Measurements from ENCODE around the gene TMEM171.

TMEM171 gene

GRCh38 chr5:73152411-73153388 is 32.3 kb downstream of the TMEM171 start:
- no peak for DNase-seq (ENCODE audit: low spot score)

DNA sequence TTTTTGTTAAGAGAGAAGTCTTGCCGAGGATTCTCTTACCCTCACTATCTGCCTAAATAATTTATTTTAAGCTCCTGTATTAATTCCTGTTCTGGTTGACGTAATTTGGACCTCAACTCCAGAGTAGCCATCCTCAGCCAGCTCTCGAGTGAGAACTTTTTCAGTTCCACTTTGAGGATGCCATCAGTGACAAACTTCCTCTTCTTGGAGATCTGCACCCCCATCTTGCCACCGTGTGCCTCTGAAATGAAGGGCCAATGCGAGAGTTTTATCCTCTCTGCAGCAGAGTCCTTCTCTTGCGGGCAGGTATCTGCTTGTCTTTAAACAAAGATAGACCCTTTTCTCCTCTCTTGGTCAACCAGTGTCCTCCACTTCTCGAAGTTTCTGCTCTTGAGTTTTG is 33.1 kb downstream of the TMEM171 start:
- no peak for DNase-seq (ENCODE audit: low spot score)

- DNase-seq (ENCODE audit: low spot score) = no peak
These were observed 34.0 kb downstream of the TMEM171 start for GRCh38 chr5:73154208-73155006.

DNA sequence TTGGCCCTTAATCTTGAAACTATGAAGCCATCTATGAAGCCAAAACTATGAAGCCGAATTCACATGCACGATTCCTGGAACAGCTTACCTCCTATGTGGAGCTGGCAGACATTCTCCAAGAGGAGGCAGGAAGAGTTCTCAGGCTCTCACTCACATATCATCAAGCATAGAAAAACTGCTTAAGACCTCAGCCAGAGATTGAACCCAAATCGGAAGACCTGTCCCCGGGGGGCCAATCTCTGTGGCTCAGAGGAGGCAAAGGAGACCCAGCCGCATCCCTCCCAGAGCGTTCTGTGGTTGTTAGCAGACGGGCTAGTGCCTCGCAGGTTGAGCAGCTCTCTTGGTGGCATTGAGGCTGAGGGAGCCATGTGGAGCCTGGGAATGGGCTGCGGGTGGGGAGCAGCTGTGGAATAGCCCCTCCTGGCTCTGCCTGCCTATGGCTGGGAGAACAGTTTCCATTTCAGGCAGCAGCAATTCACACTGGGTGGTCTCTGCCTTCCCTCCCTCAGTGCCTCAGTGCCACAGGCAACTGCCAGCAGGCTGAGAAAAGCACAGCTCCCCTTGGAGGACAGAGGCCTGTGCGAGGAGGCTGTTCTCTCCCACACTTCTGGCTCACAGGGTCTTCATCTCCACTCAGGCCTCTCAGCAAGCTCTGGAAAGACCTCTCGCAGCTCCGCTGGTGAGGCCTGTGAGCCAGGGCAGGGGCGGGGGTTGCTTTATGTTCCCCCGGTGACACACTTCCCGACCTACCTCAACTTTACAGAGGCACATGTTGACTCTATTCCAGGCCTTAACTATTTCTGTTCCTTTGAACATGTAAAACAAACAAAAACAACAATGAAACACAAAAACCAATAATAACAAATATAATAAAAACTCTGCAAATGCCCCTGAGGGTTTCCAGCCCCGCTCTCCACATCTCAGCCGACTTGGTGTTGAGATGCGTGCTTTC is 35.2 kb downstream of the TMEM171 start:
- no peak for DNase-seq (ENCODE audit: low spot score)

DNA sequence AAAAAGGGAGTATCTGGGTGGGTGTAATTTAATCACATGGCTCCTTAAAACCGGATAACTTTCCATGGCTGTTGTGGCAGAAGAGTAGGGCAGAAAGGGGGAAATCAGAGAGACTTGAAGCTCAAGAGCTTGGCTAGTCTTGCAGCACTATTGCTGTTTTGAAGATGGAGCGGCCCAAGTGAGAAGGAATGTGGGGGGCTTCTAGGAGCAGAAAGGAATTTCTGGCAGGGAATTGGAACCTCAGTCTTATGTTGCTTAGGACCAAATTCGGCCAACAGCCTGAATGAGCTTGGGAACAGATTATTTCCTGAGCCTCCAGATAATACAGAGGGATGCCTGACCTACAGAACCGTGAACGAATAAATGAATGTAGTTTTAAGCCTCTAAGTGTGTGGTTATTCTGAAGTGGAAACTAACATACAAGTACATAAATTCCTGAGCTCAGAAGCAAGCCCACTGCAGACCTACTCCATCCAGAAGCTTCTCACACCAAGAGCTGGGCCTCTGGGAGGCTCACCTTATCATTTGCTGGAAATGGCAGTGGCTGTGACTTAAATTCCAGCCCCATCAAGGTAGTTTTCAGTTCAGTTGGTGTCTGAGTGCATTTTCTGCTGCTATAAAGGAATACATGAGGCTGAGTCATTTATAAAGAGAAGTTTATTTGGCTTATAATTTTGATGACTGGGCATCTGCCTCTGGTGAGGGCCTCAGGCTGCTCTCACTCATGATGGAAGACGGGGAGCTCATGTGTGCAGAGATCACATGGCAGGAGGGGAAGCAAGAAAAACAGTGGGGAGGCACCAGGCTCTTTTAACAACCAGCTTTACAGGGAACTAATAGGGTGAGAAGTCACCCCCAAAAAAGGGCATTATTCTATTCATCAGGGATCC is 37.3 kb downstream of the TMEM171 start:
- no peak for DNase-seq (ENCODE audit: low spot score)

DNA sequence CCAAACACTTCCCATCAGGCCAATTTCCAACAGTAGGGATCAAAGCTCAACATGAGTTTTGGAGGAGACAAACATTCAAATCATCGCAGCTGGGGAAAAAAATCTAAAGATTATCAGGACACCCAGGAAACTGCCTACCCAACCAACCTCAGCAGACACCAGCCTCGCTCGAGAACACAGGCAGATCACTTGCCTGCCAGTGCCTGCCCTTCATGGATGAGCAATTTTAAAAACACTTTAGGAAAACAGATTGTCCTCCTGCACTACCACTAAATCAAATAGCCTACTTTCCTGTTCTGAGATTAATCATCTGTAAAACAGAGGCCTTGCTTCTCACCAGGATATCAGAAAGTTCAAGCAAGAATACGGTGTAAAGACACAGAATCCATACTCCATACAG is 37.9 kb downstream of the TMEM171 start:
- no peak for DNase-seq (ENCODE audit: low spot score)

GRCh38 chr5:73160239-73160671 is 39.9 kb downstream of the TMEM171 start:
- peak; percentile 89 for DNase-seq (ENCODE audit: low spot score)

DNA sequence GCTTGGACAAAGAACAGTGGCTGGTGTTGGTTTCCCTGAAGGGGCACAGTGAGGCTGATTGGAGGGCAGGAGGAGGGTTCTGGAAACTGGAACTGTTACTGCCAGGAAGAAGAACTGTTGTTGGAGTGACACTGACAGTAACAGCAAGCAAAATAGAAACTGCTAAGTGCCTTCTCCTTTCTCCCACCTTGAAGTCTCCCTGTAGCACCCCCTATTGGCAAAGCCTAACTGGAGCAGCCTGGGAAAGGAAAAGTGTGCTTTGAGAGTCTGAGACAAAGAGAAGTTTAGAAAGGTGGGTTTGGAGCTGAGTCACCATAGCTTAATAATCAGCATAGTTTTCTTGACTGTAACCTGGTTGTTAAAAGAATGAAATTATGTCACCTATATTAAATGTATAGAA is 50.1 kb downstream of the TMEM171 start:
- peak; percentile 32 for DNase-seq (ENCODE audit: low spot score)

- DNase-seq (ENCODE audit: low spot score) = no peak
These were observed 51.1 kb downstream of the TMEM171 start for GRCh38 chr5:73171495-73171894.

DNA sequence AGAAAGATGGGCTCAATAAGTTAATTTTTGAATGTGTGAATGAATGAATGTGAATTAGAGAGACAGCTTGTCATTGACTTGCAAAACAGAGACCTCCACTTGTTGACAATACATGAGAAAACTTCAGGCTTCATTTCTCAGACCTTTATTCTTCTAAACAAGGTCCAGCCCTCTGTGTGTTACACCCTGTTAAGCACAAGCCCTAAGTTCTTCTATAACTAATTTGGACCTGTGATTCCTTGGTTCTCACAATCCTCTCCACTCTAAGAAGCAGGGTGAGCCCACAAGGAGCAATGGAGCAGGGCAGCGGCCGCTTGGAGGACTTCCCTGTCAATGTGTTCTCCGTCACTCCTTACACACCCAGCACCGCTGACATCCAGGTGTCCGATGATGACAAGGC is 52.6 kb downstream of the TMEM171 start, which contains the start of gene TMEM174:
TMEM174 (plus strand) TSS at position 243 of the 400 bp plus-strand sequence; CDS start at position 294, 51 bp downstream.
- no peak for DNase-seq (ENCODE audit: low spot score)

- no peak for DNase-seq (ENCODE audit: low spot score)
These were observed 53.9 kb downstream of the TMEM171 start for GRCh38 chr5:73174100-73174815.

GRCh38 chr5:73176250-73176649 is 55.9 kb downstream of the TMEM171 start:
- DNase-seq (ENCODE audit: low spot score) = no peak

- DNase-seq (ENCODE audit: low spot score) = no peak
These were observed 57.9 kb downstream of the TMEM171 start for GRCh38 chr5:73178265-73178664.

- DNase-seq (ENCODE audit: low spot score) = no peak
These were observed 59.4 kb downstream of the TMEM171 start for GRCh38 chr5:73179730-73180129.

DNA sequence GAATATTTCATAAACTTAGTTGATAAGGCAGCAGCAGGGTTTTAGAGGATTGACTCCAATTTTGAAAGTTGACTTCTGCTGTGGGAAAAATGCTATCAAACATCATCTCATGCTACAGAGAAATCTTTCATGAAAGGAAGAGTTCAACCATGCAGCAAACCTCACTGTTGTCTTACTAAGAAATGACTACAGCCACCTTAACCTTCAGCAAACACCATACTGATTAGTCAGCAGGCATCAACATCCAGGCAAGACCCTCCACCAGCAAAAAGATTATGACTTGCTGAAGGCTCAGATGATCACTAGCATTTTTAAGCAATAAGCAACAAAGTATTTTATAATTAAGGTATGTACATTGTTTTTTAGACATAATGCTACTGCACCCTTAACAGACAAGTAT is 60.2 kb downstream of the TMEM171 start:
- DNase-seq (ENCODE audit: low spot score) = no peak

Data from activated CD4-positive, alpha-beta T cell treated with anti-CD3 and anti-CD28 coated beads, Interleukin-2, Interleukin-4, amounts not matched to agents 100 ng/mL and 50 ng/mL, durations not matched to agents 16 hours and 8 hours (primary cell).